GM10847 (cell line): ENCODE data around the gene MPPE1.

Experiments used
- POLR2A ChIP-seq: IDR thresholded peaks from 2 replicates; pipeline ENCODE4 v1.6.1; 2011; ENCODE audit not compliant: insufficient read length; ENCODE audit errors: extremely low read depth

Gene MPPE1

DNA sequence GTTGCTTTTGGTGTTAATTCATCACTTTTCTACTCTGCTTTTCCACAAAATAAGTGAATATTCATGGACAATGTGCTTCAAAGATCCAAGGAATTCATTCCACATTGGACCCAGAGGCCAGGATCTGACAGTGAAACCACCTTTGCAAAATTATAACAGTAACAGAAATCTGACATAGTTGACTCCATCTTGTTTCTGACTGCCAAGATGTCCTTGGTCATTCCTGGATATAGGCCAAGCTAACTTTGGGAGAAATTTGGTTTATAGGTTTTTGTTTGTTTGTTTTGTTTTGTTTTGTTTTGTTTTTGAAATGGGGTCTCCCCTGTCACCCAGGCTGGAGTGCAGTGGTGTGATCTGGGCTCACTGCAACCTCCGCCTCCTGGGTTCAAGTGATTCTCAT is 10.3 kb downstream of the MPPE1 start:
- TF ChIP-seq POLR2A: no peak

DNA sequence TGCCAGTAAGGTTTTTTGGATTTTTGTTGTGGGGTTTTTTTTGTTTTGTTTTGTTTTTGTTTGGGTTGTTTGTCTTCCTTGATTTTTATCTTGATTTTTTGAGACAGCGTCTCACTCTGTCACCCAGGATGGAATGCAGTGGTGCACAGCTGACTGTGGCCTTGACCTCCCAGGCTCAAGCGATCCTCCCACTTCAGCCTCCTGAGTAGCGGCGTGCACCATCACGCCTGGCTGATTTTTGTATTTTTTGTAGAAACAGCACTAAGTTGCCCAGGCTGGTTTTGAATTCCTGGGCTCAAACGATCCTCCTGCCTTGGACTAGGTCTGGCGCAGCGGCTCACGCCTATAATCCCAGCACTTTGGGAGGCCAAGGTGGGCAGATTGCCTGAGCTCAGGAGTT is 16.4 kb downstream of the MPPE1 start:
- no peak for TF ChIP-seq POLR2A

DNA sequence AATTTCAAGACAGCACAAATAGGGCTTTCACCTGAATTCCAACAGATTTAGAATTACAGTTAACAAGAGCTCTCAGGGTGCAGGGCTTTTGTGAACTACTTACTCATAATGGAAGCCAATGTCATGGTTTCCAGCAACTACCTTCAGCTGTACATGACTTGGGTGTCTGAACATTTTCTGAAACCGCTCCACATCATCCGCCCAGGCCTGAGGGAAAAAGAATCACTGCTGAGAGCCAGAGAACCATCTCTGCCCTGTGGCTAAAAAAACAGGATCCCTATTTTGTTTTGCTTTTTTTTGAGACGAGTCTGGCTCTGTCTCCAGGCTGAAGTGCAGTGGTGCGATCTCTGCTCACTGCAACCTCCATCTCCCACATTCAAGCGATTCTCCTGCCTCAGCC is 18.8 kb downstream of the MPPE1 start:
- no peak for TF ChIP-seq POLR2A

DNA sequence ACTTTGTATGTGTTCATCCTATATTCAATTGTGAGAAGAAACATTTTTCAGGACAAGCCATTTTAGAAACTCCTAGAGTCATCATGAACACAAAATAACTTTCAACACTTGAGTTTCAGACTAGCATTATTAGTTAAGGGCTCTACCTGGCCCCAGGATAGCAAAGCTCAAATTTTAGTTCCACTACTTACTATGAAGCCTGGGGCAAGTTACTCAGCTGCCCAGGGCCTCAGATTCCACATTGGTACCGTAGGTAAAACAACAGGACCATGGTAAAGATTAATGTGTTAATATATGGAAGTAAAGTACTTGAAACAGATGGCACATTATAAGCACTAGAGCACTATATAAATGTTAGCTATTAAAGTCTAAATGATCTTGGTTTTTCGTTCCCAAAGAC is 19.4 kb downstream of the MPPE1 start:
- no peak for TF ChIP-seq POLR2A

DNA sequence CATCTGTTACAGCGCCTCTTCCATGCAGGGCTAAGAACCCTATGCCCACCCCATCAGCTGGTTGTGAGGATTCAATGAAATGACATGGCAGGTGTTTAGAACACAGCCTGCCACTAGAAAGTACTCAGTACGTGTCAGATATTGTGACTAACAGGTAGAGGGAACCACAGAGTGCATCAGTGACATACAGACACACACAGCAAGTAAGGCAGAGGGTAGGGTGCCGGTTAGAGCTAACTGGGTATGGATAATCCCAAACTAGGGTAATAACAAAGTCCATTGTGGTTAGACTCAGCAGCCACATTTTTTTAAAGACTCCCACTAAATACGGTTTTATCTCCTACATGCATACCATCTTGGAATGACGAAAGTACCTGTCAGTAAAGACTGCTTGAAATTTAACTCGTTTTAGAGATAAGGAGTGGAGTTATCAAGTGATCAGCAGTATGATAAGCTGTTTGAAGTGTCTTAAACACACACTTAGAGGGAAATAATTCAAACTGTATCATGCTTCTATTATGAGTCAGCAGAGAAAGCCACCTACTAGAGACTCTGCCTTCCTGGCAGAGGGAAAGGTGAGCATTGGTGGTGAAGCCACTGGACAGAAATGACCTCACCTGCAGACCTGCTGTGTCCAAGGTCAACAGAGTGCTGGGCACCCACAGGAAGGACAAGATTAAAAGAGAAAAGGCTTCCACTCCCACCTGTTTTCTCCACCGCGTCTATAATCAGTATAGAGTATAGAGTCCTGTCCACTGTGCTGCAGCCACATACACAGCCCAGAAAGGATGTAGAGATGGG is 20.6 kb downstream of the MPPE1 start:
- TF ChIP-seq POLR2A: no peak

DNA sequence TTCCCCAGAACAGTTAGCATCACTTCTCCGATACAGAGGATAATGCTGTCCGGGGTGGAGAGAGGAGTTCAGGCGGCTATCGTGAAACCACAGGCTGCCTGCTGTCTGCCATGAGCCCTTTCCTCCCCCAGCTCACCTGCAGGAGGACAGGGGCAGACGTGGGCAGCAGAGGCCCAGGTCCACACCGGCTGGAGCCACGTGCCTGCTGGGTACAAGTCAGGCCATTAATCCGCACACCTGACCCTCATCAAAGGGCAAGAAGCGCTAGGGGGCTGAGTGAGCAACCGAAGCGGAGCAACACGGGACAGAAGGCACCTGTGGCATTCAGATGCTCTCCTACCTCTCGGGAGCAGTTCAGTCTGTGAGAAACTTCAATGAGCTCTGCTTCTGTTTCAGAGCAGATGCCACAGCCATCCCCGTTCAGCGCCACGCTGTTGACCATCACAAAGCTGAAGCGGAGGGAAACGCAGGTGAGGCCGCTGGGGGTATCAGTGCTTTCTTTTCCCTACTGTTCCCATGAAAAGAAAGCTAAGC is 21.5 kb downstream of the MPPE1 start:
- no peak for TF ChIP-seq POLR2A

DNA sequence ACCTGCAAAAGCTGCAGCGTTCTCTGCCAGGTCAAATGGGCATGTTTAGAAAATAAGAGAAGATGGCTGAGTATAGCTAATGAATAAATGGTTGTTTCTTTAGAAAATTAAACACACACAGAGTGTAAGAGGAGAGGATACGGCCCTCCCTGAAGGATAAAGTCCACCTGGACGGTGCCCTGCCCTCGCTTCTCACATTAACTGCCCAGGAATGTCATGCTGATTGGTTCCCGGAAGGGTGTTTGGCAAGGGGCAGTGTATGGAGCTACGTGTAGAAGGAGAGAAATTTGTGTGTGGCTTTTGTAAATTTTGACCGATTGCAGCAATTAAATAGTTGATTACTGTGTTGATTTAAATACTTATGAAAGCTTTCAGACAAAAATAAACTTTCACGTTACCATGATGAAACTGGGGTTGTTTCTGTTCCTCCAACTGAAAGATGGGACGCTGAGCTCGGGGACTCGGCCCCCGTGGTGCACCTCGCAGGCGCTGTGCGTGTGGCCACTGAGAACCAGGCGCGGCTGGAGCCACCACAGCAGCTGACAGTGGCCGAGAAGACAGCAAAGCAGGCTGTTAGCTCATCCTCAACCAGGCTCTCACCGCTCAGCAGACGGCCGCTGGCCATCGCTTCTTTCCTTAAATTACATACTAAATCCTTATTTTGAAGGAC is 22.7 kb downstream of the MPPE1 start:
- no peak for TF ChIP-seq POLR2A

DNA sequence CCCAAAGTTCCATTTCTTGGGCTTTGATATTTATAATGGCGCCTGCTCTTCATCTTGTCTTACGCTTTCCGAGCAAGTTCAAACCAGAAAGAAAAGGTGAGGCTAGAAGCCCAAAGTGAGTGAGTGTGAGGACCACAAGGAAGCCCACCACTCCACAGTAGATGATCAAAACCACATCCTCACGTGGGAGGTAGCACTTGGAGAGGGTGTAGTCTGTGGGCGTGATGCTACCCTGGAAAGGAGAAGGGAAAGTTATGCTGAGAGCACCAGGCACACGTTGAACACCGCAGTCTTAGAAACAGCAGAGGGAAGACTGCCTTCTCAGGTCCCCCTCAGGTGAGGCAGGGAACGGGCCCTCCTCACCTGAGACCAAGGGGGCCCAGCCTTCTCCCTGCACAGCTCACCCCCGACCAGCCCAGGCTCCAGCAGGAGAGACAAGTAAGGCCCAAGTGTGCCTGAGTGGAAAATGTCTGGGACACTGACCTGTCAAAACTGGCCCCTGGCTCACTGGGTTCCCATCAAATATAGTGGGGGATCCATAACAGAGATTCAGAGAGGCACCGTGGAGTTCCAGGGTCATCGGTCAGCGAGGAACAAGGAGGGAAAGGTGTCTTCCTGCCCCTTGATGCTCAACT is 23.6 kb downstream of the MPPE1 start:
- no peak for TF ChIP-seq POLR2A

DNA sequence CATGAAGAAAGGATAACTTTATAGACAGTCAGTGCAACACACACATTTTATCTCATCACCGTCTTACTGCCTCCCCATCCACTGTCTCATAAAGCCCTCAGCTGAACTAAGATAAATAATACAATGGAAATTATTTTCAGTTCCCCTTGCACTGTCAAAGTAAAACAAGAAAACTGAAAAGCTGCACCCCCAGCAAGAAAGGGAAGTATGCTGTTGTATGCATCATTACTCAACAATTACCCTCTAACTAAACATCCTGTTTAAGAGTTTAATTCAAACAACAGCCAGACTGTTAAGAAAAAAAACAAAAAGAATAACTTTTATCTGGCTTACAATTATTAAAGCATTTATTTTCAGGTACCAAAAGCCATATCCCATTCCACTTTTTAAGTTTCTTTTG is 25.0 kb downstream of the MPPE1 start:
- no peak for TF ChIP-seq POLR2A

DNA sequence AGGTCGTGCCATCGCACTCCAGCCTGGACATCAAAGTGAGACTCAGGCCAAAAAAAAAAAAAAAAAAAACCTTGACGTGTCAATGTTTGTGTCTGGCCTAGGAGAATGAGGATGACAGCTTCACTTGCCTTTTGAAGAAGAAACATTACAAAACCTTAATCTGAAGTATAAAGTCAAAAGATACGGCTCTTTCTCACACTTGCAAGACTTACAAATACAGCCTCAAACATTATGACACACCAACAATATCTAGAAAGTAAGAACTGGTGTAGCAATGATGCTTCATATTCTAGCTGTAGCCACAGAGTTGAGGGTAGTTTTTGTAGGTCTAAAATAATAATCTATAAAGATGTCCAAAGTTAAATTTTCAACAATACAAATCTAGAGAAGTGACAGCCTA is 25.5 kb downstream of the MPPE1 start:
- TF ChIP-seq POLR2A: no peak

DNA sequence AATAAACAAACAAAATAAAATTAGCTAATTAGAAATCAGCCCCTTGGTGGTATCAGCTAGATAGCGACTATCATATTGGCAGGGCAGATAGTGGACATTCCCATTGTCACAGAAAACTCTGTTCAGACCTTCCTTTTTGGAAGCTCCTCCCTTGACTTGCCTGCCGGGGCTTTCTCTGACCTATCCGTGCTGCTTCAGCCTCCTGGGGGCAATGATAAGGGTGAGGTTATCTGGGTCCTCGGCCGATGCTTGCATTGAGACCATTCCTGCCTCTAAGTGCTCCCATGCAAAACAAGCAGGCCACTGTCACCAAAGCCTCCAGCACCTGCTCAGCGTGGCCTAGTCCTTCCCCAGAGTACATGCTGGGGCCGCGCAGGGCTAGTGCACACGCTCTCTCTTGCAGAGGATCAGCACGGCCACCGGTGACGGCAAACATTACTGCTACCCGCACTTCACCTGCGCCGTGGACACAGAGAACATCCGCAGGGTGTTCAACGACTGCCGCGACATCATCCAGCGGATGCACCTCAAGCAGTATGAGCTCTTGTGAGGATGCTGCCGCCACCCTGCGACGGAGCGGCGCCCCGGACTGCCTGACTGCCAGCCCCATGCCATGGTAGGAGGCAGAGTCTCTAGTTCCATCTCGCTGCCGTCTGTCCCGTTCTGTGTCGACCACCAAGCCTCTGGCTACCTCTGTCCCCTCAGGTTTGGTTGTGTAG is 27.4 kb downstream of the MPPE1 start:
- no peak for TF ChIP-seq POLR2A

DNA sequence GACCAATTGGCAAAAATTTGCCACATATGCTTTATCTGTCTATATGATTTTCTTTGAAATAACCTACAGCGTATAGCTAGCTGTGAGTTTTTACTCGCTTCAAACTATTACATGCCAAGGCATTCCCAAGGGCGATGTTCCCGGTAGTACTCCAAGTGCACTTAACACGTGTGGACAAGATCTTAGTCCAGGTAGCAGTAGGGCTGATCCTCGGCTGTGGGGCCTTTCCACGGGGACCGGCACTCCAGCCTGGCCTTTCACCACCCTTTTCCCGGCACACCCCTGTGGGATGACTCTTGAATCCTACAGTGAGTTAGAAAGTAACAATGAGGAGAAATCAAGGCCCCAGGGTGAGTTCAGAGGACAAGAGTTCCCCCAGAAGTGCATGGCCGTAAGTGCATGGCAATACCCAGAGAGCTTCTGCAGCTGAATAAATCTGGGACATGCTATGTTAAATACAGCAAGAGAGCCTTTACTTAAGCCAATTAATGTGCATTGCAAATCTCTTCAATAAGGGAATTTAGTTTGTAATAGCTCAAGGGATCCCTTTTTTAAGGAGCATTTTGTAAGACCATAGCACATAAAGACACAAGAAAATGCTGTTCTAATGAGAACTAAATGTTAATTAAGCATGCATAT is 30.5 kb downstream of the MPPE1 start:
- no peak for TF ChIP-seq POLR2A

DNA sequence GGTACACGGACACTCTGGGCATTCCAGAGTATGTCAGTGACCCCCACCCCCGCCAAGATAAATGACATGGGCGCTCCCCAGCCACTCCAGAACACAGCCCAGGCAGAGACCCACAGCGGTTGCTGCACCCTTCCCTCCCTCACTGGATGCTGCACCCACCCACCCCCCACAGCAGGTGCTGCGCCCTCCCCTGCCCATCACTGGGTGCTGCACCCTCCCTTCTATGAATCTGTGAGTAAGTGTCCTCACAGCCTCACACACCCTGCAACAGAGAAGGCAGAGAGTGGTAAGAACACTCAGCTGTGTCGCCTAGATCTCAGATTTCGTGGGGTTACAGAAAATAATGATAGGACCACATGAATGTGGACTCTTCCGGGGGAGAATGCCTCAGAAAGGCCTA is 33.4 kb downstream of the MPPE1 start:
- no peak for TF ChIP-seq POLR2A

DNA sequence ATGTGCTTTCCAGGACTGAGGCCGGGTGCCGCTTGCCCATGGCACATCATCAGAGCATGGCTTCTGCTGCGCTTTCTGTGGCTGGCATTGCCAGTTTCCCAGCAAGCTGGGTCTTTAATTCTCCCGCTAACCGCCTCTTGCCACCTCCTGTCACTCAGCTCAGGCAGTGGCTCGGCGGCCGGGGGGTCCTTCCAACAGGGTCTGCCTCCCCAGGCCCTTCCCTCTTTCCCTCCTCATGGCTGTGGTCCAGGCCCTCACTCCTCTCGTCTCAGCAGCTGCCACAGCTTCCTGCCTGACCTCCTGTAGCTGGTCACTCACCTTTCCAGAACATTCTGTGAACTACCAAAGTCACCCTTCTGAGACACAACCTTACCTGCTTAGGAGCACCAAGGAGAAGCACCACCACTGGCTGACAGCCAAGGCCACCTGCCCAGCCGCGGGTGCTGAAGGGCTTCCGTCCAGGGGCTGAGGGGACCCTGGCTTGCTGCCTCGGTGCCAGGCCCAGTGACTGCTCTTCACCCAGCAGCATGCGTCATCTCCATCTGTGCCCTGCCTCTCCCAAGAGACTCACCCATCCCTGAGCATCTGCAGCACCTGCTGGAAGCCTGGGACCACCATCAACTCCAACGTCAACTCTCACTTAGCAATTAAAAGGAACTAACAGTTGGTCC is 34.3 kb downstream of the MPPE1 start:
- TF ChIP-seq POLR2A: no peak
